SIG-M5 treated with dmso at 0.1 percent for 504 hours (cell line): ENCODE results near the gene TUBGCP2.
A peak's percentile ranks its signal among the peaks of the same experiment; 100 is the strongest.

Source experiments
- DNase-seq: peaks from one replicate; lab custom pipeline; 2025; ENCODE audit not compliant: unreplicated experiment; lab: John Stamatoyannopoulos, UW

TUBGCP2 gene

DNA sequence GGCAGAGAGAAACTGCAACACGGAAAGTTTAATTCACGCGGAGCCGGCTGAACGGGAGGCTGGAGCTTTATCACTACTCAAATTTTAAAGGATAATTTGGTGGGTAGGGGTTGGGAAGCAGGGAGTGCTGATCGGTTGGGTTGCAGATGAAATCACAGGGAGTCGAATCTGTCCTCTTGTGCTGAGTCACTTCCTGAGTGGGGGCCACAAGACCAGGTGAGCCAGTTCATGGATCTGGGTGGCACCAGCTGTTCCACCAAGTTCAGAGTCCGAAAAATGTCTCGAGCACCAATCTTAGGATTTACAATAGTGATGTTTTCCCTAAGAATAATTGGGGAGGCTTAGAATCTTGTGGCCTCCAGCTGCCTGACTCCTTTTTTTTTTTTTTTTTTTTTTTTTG is 34.9 kb upstream of the TUBGCP2 start:
- no peak for DNase-seq

- DNase-seq: no peak
Observed at GRCh38 chr10:133342942-133343341, 34.3 kb upstream of the TUBGCP2 start.

DNA sequence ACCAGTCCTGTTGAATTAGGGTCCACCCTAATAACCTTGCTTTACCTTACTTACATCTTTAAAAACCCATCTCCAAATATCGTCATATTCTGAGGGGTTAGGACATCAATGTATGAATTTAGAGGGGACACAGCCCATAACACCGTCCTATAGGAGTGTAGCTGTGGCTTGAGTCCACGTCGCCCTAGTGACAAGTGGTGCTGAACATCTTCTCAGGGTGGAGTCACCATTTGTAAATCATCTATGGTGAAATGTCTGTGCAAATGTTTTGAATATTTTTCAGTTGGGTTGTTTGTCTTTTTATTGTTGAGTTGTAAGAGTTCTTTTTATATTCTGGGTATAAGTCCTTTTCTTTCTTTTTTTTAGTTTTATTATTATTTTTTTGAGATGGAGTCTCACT is 33.3 kb upstream of the TUBGCP2 start:
- DNase-seq: no peak

DNA sequence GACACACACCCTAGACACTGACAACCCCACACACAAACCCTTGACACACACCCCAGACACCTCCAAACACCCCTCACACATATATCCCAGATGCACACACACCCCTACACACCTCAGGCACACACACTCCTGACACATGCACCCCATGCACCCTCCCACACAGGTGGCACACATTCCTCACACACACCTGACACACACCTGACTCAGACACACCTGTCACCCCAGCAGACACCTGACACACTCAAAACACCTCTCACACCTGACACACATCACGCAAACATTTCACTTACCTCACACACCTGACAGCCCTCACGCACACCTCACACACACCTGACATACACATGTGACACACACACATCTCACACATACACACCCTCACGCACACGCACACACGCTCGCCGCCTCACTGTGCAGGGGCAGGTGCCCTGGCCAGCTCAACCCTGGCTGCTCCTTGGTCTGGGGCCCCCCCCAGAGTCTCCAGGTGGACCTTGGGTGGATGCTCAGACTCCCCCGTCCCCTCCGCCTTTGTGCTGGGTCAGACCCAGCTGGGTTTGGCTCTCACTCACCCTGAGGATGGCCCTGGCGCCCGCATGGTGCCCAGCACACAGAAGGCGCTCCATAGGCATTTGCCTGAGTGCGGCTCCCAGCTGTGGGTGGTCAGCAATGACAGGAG is 31.2 kb upstream of the TUBGCP2 start:
- DNase-seq: no peak

DNA sequence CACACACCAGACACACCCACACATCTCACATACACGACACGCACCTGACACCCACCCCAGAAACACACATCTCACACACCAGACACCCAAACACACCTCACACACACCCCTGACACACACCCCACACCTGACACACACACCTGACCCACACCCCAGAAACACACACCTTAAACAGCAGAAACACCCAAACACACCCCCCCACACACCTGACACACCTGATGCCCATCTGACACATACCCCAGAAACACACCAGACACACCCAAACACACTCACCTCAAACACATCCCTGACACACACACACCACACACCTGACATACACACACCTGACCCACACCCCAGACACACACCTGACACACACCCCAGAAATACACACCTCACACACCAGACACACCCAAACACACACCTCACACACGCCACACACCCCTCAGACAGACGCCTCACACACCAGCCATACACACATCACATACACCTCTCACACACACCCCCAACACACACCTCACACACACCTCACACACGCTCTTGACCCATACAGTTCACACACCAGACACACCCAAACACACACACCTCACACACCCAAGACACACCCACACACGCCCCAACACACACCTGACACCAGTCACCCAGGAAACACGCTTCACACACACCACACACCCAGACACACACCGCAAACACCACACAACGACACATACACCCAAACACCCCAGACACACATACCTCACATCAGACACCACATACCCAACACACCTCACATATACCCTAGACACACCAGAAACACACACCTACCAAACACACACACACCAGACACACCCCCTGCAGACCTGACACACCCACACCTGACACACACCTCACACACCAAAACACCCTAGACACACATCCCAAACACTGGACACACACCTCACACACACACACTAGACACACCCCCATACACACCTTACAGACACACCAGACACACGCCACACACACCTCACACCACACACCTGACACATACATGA is 29.7 kb upstream of the TUBGCP2 start:
- DNase-seq: no peak

GRCh38 chr10:133337370-133337725 is 28.7 kb upstream of the TUBGCP2 start:
- DNase-seq: no peak

DNA sequence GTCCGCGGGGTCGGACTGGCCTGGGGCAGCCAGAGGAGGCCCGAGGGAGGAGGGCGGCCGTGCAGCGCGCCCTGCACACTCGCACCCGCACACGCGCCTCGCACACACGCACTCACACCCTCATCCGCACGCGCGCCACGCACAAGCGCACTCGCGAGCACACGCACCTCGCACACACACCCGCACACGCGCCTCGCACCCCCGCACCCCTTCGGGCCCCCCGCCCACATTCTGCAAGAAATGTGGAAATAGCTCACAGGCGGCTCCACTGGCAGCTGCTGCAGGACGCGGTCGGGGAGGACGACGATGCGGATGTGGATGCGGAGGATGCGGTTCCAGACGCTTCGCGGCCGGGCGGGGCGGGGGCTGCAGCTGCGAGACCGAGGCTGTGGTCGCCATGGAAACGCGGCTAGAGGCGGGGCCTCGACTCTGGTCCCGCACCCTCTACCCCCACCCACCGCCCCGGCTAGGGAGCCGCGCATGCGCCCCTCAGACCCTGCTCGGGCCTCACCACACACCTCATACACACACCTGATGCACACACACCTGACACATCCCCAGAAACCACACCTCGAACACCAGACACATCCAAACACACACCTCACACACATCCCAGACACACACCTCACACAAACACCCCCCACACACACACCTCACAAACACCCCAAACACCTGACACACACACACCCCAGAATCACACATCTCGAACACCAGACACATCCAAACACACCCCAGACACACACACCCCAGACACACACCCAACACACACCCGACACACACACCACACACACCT is 28.1 kb upstream of the TUBGCP2 start, which contains the start of gene CALY:
CALY (minus strand) TSS at position 320 of the 793 bp plus-strand sequence. CDS start 7,907 bp downstream, outside the sequence.
- no peak for DNase-seq

DNA sequence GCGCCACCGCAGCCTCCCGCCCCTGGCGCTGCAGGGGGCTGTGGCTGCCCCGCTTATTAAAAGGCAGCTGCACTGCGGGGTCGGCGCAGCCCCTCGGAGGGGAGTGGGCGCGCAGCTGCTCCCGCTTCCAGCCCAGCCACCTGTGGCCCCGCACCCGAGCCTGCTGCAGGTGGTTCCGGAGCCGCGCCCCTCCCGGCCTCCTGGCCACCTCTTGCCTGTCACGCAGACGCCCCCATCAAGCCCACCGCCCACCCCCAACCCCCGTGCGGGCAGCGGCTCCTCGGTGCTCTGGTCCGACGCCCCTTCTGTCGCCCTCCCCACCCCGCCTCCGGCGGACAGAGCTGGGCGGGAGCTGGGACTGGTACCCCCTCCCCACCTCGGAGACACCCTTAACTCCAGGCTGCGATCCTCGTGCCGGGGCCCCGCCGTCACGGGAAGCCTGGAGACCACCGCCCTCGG is 27.5 kb upstream of the TUBGCP2 start:
- no peak for DNase-seq

DNA sequence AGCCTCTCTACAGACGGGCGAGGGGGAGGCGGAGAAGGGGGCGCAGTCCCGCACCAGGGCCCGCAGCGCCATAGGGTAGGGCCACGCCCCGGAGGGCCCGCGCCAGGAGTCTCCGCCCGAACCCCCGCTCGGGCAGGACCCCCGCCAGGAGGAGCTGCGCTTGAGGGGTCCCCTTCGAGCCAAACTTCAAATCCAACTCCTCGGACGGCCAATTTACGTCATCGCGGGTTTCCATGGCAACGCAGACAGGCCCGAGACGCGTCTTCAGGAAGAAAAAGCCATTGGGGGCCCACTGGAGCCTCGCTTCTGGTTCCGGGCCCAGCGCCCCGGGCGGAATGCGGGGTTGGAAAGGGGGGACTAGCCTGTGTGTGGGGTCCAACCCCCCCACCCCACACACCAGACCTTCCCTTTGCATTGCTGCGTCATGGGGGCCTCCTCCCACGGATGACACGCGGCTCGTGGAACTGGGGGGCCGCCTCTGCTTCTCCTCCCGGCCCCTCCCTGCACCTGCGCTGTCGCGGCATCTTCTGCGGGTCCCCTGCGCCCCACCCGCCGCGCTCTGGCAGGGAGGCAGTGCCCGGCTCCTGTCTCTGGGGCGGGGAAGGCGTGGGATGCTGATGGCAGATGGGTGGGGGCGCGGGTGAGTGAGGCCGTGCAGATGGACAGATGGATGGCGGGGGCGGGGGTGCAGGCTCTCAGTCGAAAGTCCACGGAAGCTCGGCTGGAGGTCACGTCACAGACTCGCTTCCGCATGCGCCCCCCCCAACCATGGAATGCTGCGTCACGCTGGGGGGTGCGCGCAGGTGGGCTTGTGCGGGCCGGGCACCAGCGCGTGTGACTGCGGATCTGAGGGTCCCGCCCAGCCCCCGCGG is 26.8 kb upstream of the TUBGCP2 start:
- no peak for DNase-seq

GRCh38 chr10:133334503-133335245 is 26.0 kb upstream of the TUBGCP2 start:
- no peak for DNase-seq

DNA sequence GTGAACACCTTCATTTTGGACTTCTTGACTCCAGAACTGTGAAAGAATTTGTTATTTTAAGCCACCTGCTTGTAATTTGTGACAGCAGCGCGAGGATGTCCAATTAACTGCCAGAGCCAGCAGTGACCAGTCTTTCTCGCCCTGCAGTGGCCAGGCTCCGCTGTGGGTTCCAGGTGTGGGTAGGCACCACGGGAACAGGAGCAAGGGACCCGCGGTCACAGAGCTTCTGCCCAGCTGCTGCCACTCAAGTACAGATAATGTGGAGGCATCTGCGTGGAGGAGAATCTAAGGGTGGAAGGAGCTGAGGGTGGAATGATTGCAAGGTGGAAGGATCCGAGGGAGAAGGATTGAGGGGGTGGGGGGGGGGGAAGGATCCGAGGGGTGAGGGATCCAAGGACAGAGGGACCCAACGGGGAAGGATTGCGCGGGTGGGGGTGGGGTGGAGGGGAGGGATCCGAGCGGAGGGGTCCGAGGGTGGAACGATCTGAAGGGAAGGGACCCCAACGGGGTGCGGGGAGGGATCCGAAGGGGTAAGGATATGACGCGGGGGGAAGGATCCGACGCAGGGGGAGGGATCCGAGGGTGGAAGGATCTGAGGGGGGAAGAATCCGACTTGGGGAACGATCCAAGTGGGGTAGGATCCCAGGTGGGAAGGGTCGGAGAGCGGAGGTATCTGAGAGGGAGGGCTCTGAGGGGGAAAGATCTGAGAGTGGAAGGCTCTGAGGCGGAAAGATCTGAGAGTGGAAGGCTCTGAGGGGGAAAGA is 24.4 kb upstream of the TUBGCP2 start:
- no peak for DNase-seq

GRCh38 chr10:133329491-133330202 is 21.0 kb upstream of the TUBGCP2 start:
- DNase-seq: peak; percentile 72

DNA sequence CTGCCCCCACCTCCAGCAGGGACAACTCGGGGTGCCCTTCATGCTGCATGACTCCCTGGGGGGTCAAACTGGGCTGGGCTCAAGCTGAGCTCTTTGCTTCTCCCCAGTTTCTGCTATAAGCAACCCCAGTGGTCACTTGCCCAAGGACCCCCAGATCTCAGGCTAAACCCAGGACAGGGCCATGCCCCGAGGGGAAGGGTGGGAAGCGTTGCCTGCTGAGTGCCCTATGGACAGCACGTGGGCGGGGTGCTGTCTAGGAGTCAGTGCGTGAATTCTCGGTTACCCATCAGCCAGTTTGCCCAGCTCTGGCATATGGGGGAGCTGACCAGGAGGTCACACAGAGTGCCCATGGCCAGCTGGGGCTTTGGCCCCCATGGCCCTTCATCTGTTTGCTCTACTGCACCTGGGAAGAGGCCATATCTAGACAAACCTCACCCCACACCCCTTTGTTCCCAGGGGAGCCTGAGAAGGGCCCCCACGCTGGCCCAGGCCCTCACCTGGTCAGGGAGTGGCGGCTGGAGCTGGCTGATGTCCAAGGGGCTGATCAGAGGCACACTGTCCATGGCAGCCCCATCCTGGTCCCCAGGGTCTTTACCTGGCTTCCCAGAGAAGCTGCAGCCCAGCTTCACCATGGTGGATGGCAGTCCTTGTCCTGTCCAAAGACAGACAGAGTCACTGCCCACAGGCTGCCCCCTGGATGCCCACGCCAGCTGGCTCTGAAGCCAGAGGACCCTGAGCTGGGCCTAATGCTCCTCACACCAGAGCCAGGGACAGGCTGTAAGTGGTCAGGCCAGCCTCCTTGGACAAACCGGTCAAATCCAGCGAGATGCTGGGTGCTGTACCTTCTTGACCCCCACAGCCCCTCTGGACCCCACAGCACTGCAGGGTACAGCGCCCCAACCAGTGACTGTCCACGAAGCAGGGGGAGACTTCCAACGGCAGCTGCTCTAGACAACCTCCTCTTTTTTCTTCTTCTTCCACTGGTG is 20.0 kb upstream of the TUBGCP2 start:
- no peak for DNase-seq

DNA sequence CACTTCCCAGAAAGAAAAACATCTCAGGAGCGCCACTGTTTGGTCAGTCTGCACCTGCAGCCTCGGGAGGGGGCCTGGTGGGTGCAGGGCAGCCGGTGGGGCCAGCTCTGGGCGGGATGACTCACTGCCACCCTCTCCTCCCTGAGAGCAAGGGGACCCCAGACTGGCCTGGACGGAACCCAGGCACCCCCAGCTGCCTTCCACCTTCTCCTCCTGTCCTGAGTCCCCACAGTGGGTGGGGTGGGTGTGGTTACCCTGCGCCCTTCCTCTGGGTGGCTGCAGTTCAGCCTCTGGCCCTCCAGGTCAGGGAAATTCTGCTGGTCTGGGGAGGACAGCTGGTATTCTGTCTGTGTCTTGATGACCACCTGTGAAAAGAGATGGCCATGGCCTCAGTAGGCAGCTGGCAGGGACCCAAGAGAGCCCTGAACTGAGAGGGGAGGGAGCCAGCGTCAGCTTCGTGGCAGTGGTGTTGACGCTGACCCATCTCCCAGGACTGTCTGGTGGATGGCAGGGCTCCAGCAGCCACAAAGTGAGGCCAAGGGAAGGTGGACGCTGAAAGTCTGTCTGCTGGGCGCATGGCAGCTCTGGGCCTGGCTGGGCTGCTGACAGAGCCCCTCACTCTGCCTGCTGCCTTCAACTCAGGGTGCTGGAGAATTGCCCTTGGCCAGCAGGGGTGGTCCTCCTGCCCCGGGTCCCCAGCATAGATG is 19.1 kb upstream of the TUBGCP2 start:
- no peak for DNase-seq

DNA sequence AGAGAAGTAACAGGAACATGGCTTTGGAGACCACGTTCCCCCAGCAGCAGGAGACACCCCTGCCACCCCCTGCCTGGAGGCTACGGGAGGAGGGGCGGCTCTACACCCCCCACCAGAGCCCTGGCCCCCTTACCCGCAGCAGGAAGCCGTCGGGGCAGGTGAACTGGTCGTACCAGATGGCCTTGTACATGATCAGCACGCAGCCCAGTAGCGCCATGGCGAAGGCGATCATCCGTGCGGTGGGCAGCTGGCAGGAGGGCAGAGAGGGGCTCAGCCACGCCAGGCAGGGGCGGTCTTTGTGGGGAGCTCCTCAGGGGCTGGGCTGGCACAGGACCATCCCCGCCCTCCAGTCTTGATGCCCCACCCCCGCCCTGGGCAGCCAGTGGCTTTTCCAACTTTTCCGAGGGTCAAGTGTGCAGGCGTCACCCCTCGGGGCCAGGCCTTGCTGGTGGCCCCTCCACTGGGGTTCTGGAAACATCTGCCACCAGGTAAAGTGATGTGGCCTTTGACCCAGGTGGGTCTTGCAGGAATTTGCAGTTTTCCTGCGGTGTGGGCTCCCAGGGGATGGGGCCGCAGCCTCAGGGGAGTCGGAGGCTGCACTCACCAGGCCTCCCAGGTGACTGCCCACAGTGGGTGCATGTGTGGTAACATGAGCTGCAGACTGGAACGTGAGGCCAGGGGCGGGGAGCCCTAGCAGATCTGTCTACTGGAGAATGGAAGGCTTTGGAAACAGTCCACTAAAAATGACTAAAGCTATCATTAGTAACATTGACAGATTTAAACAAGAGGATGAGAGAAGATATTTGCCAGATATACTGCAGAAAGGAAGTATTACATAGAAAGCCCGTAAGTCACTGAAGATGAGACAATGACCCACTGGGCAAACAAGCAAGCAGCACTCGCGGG is 18.3 kb upstream of the TUBGCP2 start:
- no peak for DNase-seq

DNA sequence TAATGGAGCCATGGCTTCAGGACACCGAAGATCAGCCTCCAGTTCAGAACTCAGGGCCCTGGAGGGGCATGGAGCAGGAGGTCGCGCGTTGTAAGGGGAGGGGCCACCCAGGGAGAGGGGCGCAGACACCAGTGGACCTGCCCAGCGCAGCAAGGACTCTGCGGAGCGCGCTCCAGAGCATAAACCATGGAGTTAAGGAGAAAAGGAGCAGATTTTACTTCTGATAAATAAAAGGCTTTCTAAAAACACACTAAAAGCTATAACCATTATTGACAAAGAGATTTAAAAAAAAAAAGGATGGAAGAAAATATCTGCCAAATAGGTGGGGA is 17.5 kb upstream of the TUBGCP2 start:
- DNase-seq: no peak
